SK-N-SH (cell line): ENCODE data around the gene THOP1. TPM values are rescaled to one million over a fixed set of nuclear protein-coding genes. Genes with fewer than 3 reads are reported as not detected.

Source experiments
- CTCF ChIA-PET: fragments of 300-600, 350-600 bp; formaldehyde crosslinking; extraction: SDS; loops from one replicate; lab custom pipeline; 2021; lab: Yijun Ruan, JAX
- POLR2A ChIA-PET: fragments of 350-600 bp; sonication (Branson Sonifier 250); formaldehyde crosslinking; extraction: SDS; loops from one replicate; lab custom pipeline; 2020; ENCODE audit warnings: antibody characterized with exemption, inconsistent platforms; lab: Yijun Ruan, JAX
- DNase-seq: peaks from one replicate; pipeline ENCODE4 v3.0.0; 2012
- H2AFZ ChIP-seq: fragments of 200-600 bp; sonication (generic); 2 replicates; pipeline ENCODE4 v1.8.1; 2016; ENCODE audit warnings: antibody characterized with exemption, mild to moderate bottlenecking, low read depth
- H3F3A ChIP-seq: fragments of 200-600 bp; sonication (generic); replicated peaks from 2 replicates; pipeline ENCODE3; 2016; ENCODE audit warnings: antibody characterized with exemption, mild to moderate bottlenecking; ENCODE audit not compliant: insufficient read depth
- H3K27ac ChIP-seq, 2 experiments: fragments of 200-500 bp in 1 of 2; fragments of 200-600 bp in 1 of 2; sonication (Bioruptor generic) in 1 of 2; sonication (generic), shearing (Covaris generic) in 1 of 2; 2 replicates each; pipeline versions ENCODE4 v1.5.1 to v1.6.1; 2014 to 2016; ENCODE audit warnings: low read depth in 2 of 2, inconsistent platforms in 1 of 2, low read length in 1 of 2, mild to moderate bottlenecking in 1 of 2, mixed read lengths in 1 of 2
- H3K27me3 ChIP-seq: fragments of 200-600 bp; sonication (generic), shearing (Covaris generic); 2 replicates; pipeline ENCODE4 v1.6.1; 2016; ENCODE audit warnings: mixed run types; ENCODE audit not compliant: insufficient read depth
- H3K36me3 ChIP-seq, 2 experiments: fragments of 200-500 bp in 1 of 2; fragments of 200-600 bp in 1 of 2; sonication (Bioruptor generic) in 1 of 2; sonication (generic) in 1 of 2; replicated peaks in 1 of 2; 2 replicates each; pipeline versions ENCODE3 to v1.5.1; 2014 to 2016; ENCODE audit warnings: low read length in 1 of 2, mild to moderate bottlenecking in 1 of 2; ENCODE audit not compliant: insufficient read depth in 2 of 2, control insufficient read depth in 1 of 2
- H3K4me1 ChIP-seq, 2 experiments: fragments of 200-500 bp in 1 of 2; fragments of 200-600 bp in 1 of 2; sonication (Bioruptor generic) in 1 of 2; sonication (generic), shearing (Covaris generic) in 1 of 2; 2 replicates each; pipeline versions ENCODE4 v1.5.1 to v1.6.1; 2014 to 2016; ENCODE audit warnings: low read depth in 1 of 2, low read length in 1 of 2, mixed run types in 1 of 2; ENCODE audit not compliant: insufficient read depth in 2 of 2, control insufficient read depth in 1 of 2
- H3K4me2 ChIP-seq: fragments of 200-600 bp; sonication (generic), shearing (Covaris generic); 2 replicates; pipeline ENCODE4 v1.6.1; 2017; ENCODE audit warnings: mixed run types
- H3K4me3 ChIP-seq, 2 experiments: fragments of 200-500 bp in 1 of 2; fragments of 200-600 bp in 1 of 2; sonication (Bioruptor generic) in 1 of 2; sonication (generic), shearing (Covaris generic) in 1 of 2; 2 replicates each; pipeline versions ENCODE4 v1.5.1 to v1.8.1; 2014 to 2016; ENCODE audit warnings: low read depth in 2 of 2, inconsistent platforms in 1 of 2, low read length in 1 of 2, mild to moderate bottlenecking in 1 of 2, mixed read lengths in 1 of 2, moderate library complexity in 1 of 2
- H3K79me2 ChIP-seq: fragments of 200-600 bp; sonication (generic); 2 replicates; pipeline ENCODE4 v1.8.1; 2017; ENCODE audit warnings: mild to moderate bottlenecking; ENCODE audit not compliant: insufficient read depth
- H3K9ac ChIP-seq: fragments of 200-600 bp; sonication (generic); 2 replicates; pipeline ENCODE4 v1.6.1; 2017; ENCODE audit warnings: mixed run types
- H3K9me2 ChIP-seq: fragments of 200-600 bp; sonication (generic); 2 replicates; pipeline ENCODE4 v1.6.1; 2017; ENCODE audit warnings: mixed run types
- H3K9me3 ChIP-seq: fragments of 200-600 bp; sonication (generic); 2 replicates; pipeline ENCODE4 v1.6.1; 2017; ENCODE audit warnings: mixed run types, mild to moderate bottlenecking, moderate library complexity
- H4K20me1 ChIP-seq: fragments of 200-600 bp; sonication (generic); 2 replicates; pipeline ENCODE4 v1.6.1; 2017; ENCODE audit warnings: mild to moderate bottlenecking, mixed run types; ENCODE audit not compliant: insufficient read depth
- EZH2phosphoT487 ChIP-seq: fragments of 200-600 bp; sonication (generic); IDR thresholded peaks from 2 replicates; pipeline ENCODE4 v1.6.1; 2017; ENCODE audit warnings: low read depth, mixed run types, mild to moderate bottlenecking, antibody characterized with exemption, moderate library complexity, borderline replicate concordance
- FOXJ3 ChIP-seq: sonication (generic); formaldehyde crosslinking; IDR thresholded peaks from 2 replicates; pipeline ENCODE4 v1.5.1; 2020; ENCODE audit warnings: mild to moderate bottlenecking, missing genetic modification reagents
- FOXM1 ChIP-seq: IDR thresholded peaks from 2 replicates; pipeline ENCODE4 v1.4.0; 2012; ENCODE audit warnings: low read depth, mild to moderate bottlenecking
- JUND ChIP-seq: IDR thresholded peaks from 2 replicates; pipeline ENCODE4 v1.4.0; 2012
- MEF2A ChIP-seq: IDR thresholded peaks from 2 replicates; pipeline ENCODE4 v1.4.0; 2012; ENCODE audit warnings: low read depth, borderline replicate concordance
- MXI1 ChIP-seq: IDR thresholded peaks from 2 replicates; pipeline ENCODE4 v1.6.1; 2012; ENCODE audit warnings: mild to moderate bottlenecking, low read depth, low read length, improper control_type of control experiment
- NRF1 ChIP-seq: IDR thresholded peaks from 2 replicates; pipeline ENCODE4 v1.6.1; 2012; ENCODE audit warnings: low read depth, mild to moderate bottlenecking, low read length
- RXRA ChIP-seq: IDR thresholded peaks from 2 replicates; pipeline ENCODE4 v1.4.0; 2012; ENCODE audit warnings: low read depth, mild to moderate bottlenecking, borderline replicate concordance
- TAF1 ChIP-seq: IDR thresholded peaks from 2 replicates; pipeline ENCODE4 v1.6.1; 2012; ENCODE audit warnings: low read depth, mild to moderate bottlenecking, low read length, moderate library complexity, borderline replicate concordance
- TEAD4 ChIP-seq: IDR thresholded peaks from 2 replicates; pipeline ENCODE4 v1.4.0; 2012; ENCODE audit warnings: mild to moderate bottlenecking, borderline replicate concordance; ENCODE audit not compliant: insufficient read depth
- YY1 ChIP-seq: IDR thresholded peaks from 2 replicates; pipeline ENCODE4 v1.4.0; 2012; ENCODE audit warnings: low read depth, mild to moderate bottlenecking
- WGBS: methylation state at CpG from one replicate; pipeline ENCODE4 v1.1.6; 2017; ENCODE audit warnings: low lambda C conversion rate; 5-methylcytosine and 5-hydroxymethylcytosine counted together
- polyA plus RNA-seq, 3 experiments: library from polyadenylated mRNA; depleted of rRNA; stranded (reverse); fragments of >200 nt; gene quantifications; 2 replicates each; pipeline ENCODE4 v1.2.3, GENCODE V29; 2012
- TF ChIP-seq, protein P1 (sequence below): fragments of 200-600 bp; sonication (generic); IDR thresholded peaks from 2 replicates; pipeline ENCODE4 v1.6.1; 2017; ENCODE audit warnings: antibody characterized with exemption, mild to moderate bottlenecking, moderate library complexity
- TF ChIP-seq, protein P2 (sequence below): IDR thresholded peaks from 2 replicates; pipeline ENCODE4; 2012
- TF ChIP-seq, protein P3 (sequence below): IDR thresholded peaks from 2 replicates; pipeline ENCODE4 v1.4.0; 2012; ENCODE audit warnings: low read depth
- TF ChIP-seq, protein P4 (sequence below): IDR thresholded peaks from 2 replicates; pipeline ENCODE4 v1.4.0; 2012; ENCODE audit warnings: low read depth, borderline replicate concordance
- TF ChIP-seq, protein P5 (sequence below): IDR thresholded peaks from 2 replicates; pipeline ENCODE4 v1.6.1; 2012; ENCODE audit warnings: mild to moderate bottlenecking, low read depth, low read length, moderate library complexity

THOP1 gene
- polyA plus RNA-seq, 1 of the 3 experiments (the other 2 are of a cell fraction), result 138 TPM

DNA sequence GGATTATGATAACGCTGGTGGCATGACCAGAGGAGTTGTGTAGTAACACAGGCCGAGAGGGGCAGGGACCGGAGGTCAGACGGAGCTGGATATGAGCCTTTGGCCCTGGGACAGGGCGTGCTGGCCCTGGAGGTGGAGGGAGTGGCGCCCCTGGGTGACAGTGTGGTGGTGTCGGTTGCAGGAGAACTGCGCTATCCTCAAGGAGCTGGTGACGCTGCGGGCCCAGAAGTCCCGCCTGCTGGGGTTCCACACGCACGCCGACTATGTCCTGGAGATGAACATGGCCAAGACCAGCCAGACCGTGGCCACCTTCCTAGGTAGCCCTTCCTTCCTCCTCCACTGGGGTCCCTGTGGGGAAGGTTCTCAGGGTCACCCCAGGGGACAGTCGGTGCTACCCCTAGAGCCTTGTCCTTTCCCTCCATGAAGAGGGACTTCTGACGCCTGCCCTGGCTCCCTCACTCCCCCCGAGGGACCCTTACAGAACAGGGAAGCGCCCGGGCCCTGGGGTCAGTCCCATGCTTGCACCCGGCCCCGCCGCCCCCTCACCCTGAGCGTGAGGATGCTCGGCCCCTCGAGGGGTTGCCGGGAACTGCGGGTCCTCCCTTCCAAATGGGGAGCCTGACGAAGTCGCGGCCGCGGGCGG lies 21.6 kb downstream of the THOP1 start:
- no peak for TF ChIP-seq MEF2A
- TF ChIP-seq FOXJ3 (CRISPR knock-in tag), result no peak
- TF ChIP-seq, protein P1, sequence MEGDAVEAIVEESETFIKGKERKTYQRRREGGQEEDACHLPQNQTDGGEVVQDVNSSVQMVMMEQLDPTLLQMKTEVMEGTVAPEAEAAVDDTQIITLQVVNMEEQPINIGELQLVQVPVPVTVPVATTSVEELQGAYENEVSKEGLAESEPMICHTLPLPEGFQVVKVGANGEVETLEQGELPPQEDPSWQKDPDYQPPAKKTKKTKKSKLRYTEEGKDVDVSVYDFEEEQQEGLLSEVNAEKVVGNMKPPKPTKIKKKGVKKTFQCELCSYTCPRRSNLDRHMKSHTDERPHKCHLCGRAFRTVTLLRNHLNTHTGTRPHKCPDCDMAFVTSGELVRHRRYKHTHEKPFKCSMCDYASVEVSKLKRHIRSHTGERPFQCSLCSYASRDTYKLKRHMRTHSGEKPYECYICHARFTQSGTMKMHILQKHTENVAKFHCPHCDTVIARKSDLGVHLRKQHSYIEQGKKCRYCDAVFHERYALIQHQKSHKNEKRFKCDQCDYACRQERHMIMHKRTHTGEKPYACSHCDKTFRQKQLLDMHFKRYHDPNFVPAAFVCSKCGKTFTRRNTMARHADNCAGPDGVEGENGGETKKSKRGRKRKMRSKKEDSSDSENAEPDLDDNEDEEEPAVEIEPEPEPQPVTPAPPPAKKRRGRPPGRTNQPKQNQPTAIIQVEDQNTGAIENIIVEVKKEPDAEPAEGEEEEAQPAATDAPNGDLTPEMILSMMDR, result no peak
- TF ChIP-seq, protein P2, sequence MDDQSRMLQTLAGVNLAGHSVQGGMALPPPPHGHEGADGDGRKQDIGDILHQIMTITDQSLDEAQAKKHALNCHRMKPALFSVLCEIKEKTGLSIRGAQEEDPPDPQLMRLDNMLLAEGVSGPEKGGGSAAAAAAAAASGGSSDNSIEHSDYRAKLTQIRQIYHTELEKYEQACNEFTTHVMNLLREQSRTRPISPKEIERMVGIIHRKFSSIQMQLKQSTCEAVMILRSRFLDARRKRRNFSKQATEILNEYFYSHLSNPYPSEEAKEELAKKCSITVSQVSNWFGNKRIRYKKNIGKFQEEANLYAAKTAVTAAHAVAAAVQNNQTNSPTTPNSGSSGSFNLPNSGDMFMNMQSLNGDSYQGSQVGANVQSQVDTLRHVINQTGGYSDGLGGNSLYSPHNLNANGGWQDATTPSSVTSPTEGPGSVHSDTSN, result no peak
- no peak for TF ChIP-seq EZH2phosphoT487
- TF ChIP-seq, protein P3, sequence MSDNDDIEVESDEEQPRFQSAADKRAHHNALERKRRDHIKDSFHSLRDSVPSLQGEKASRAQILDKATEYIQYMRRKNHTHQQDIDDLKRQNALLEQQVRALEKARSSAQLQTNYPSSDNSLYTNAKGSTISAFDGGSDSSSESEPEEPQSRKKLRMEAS, result no peak
- no peak for TF ChIP-seq YY1
- TF ChIP-seq, protein P4, sequence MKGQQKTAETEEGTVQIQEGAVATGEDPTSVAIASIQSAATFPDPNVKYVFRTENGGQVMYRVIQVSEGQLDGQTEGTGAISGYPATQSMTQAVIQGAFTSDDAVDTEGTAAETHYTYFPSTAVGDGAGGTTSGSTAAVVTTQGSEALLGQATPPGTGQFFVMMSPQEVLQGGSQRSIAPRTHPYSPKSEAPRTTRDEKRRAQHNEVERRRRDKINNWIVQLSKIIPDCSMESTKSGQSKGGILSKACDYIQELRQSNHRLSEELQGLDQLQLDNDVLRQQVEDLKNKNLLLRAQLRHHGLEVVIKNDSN, result no peak
- no peak for TF ChIP-seq TAF1
- TF ChIP-seq FOXM1, result no peak
- no peak for TF ChIP-seq JUND
- TF ChIP-seq, protein P5, sequence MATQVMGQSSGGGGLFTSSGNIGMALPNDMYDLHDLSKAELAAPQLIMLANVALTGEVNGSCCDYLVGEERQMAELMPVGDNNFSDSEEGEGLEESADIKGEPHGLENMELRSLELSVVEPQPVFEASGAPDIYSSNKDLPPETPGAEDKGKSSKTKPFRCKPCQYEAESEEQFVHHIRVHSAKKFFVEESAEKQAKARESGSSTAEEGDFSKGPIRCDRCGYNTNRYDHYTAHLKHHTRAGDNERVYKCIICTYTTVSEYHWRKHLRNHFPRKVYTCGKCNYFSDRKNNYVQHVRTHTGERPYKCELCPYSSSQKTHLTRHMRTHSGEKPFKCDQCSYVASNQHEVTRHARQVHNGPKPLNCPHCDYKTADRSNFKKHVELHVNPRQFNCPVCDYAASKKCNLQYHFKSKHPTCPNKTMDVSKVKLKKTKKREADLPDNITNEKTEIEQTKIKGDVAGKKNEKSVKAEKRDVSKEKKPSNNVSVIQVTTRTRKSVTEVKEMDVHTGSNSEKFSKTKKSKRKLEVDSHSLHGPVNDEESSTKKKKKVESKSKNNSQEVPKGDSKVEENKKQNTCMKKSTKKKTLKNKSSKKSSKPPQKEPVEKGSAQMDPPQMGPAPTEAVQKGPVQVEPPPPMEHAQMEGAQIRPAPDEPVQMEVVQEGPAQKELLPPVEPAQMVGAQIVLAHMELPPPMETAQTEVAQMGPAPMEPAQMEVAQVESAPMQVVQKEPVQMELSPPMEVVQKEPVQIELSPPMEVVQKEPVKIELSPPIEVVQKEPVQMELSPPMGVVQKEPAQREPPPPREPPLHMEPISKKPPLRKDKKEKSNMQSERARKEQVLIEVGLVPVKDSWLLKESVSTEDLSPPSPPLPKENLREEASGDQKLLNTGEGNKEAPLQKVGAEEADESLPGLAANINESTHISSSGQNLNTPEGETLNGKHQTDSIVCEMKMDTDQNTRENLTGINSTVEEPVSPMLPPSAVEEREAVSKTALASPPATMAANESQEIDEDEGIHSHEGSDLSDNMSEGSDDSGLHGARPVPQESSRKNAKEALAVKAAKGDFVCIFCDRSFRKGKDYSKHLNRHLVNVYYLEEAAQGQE, result no peak
- TF ChIP-seq MXI1, result no peak
- no peak for TF ChIP-seq RXRA
- no peak for TF ChIP-seq NRF1
- TF ChIP-seq TEAD4, result no peak
- H3K9me3 ChIP-seq, result no peaks in the 10 kb centered on the region
- no peaks in the 10 kb centered on the region for H4K20me1 ChIP-seq
- no peaks in the 10 kb centered on the region for H3K4me1 ChIP-seq
- H3K9ac ChIP-seq, result no peak overlapping the region
- ChIA-PET CTCF (interaction anchor here (1.4 kb wide), 1 partner anchor 12 kb away, joined by 4 read pairs; no protein-coding TSS in a partner anchor), POLR2A (no interaction called here)
- 92% methylated on average over 16 of the region's 34 CpGs for WGBS
- H3K4me3 ChIP-seq, result no peak overlapping the region
- H3K27ac ChIP-seq, result no peak overlapping the region
- peak; percentile 14 for DNase-seq
- peaks cover 7 to 75% of the 10 kb centered on the region in 2 experiments for H3K36me3 ChIP-seq
- H3F3A ChIP-seq, result no peaks in the 10 kb centered on the region
- H3K4me2 ChIP-seq, result no peak overlapping the region
- H3K9me2 ChIP-seq, result no peaks in the 10 kb centered on the region
- H3K27me3 ChIP-seq, result no peaks in the 10 kb centered on the region
- no peak overlapping the region for H2AFZ ChIP-seq
- no peaks in the 10 kb centered on the region for H3K79me2 ChIP-seq
